Measurements from ENCODE around the gene CAB39L. TPM values are rescaled to one million over a fixed set of nuclear protein-coding genes. Genes with fewer than 3 reads are reported as not detected.

Gene CAB39L
- total and polyA plus RNA-seq, 4 donors: 1.8 to 5.1 (median 2.1) TPM

GRCh38 chr13:49279885-49280284, 164.0 kb downstream of the CAB39L start:
- no peak for DNase-seq (ENCODE audit: low spot score)
- no peaks in the 10 kb centered on the region for H3K27me3 ChIP-seq (ENCODE audit: control insufficient read depth in 4 of 4, insufficient read depth in 4 of 4, low read length in 3 of 4)
- peaks cover 0 to 6% (median 5%) of the 10 kb centered on the region in 4 donors for H3K4me1 ChIP-seq (ENCODE audit: control insufficient read depth in 4 of 4, insufficient read depth in 4 of 4, low read length in 3 of 4)
- TF ChIP-seq NR2F2 (IDR thresholded peaks at IDR 0.05): no peak
- TF ChIP-seq EGR1 (IDR thresholded peaks at IDR 0.05; ENCODE audit: low read depth in 2 of 2): no peak
- no peak for TF ChIP-seq REST (IDR thresholded peaks at IDR 0.05)
- TF ChIP-seq ATF3 (IDR thresholded peaks at IDR 0.05): no peak
- no peak for TF ChIP-seq HNF4G (IDR thresholded peaks at IDR 0.05)
- no peak for TF ChIP-seq JUND (IDR thresholded peaks at IDR 0.05)
- TF ChIP-seq YY1 (IDR thresholded peaks at IDR 0.05): no peak
- TF ChIP-seq RAD21 (IDR thresholded peaks at IDR 0.05): no peak
- no peak for TF ChIP-seq GABPA (IDR thresholded peaks at IDR 0.05 in 1 of 2, conservative IDR thresholded peaks at IDR 0.05 in 1 of 2)
- TF ChIP-seq FOXA2 (IDR thresholded peaks at IDR 0.05): no peak
- TF ChIP-seq ZBTB33 (IDR thresholded peaks at IDR 0.05): no peak
- TF ChIP-seq SP1 (IDR thresholded peaks at IDR 0.05): no peak
- no peak for TF ChIP-seq HNF4A (conservative IDR thresholded peaks at IDR 0.05)
- peaks cover 0 to 8% (median 3%) of the 10 kb centered on the region in 4 donors for H3K36me3 ChIP-seq (ENCODE audit: control insufficient read depth in 4 of 4, insufficient read depth in 3 of 4, low read depth in 1 of 4, low read length in 3 of 4)
- H3K27ac ChIP-seq (ENCODE audit: low read depth in 1 of 2, low read length in 2 of 2): no peak overlapping the region
- no peak overlapping the region for H3K9ac ChIP-seq (ENCODE audit: low read depth in 1 of 2, low read length in 2 of 2)
- no peak overlapping the region for H3K4me3 ChIP-seq (ENCODE audit: low read depth in 1 of 3, low read length in 3 of 3)
- H3K9me3 ChIP-seq (ENCODE audit: control insufficient read depth in 4 of 4, low read length in 3 of 4): no peaks in the 10 kb centered on the region

- Histone ChIP-seq H3K9ac (ENCODE audit: low read depth in 1 of 2, low read length in 2 of 2) (no peak overlapping the region), H3K4me3 (ENCODE audit: low read depth in 1 of 3, low read length in 3 of 3) (no peak overlapping the region), H3K27me3 (ENCODE audit: control insufficient read depth in 4 of 4, insufficient read depth in 4 of 4, low read length in 3 of 4) (no peaks in the 10 kb centered on the region), H3K36me3 (ENCODE audit: control insufficient read depth in 4 of 4, insufficient read depth in 3 of 4, low read depth in 1 of 4, low read length in 3 of 4) (peaks cover 0 to 8% (median 3%) of the 10 kb centered on the region in 4 donors), H3K9me3 (ENCODE audit: control insufficient read depth in 4 of 4, low read length in 3 of 4) (no peaks in the 10 kb centered on the region), H3K4me1 (ENCODE audit: control insufficient read depth in 4 of 4, insufficient read depth in 4 of 4, low read length in 3 of 4) (peaks cover 0 to 6% (median 5%) of the 10 kb centered on the region in 4 donors), H3K27ac (ENCODE audit: low read depth in 1 of 2, low read length in 2 of 2) (no peak overlapping the region)
- TF ChIP-seq HNF4G (IDR thresholded peaks at IDR 0.05): no peak
- TF ChIP-seq FOXA2 (IDR thresholded peaks at IDR 0.05): no peak
- no peak for TF ChIP-seq RAD21 (IDR thresholded peaks at IDR 0.05)
- 90% methylated on average over 5 of the region's 5 CpGs for WGBS
- no peak for DNase-seq (ENCODE audit: low spot score)
Measured at GRCh38 chr13:49279112-49279511, 164.8 kb downstream of the CAB39L start.

GRCh38 chr13:49278211-49278610, 165.7 kb downstream of the CAB39L start:
- no peak for DNase-seq (ENCODE audit: low spot score)
- Histone ChIP-seq H3K27ac (ENCODE audit: low read depth in 1 of 2, low read length in 2 of 2) (no peak overlapping the region), H3K27me3 (ENCODE audit: control insufficient read depth in 4 of 4, insufficient read depth in 4 of 4, low read length in 3 of 4) (no peaks in the 10 kb centered on the region), H3K9ac (ENCODE audit: low read depth in 1 of 2, low read length in 2 of 2) (no peak overlapping the region), H3K4me1 (ENCODE audit: control insufficient read depth in 4 of 4, insufficient read depth in 4 of 4, low read length in 3 of 4) (peaks cover 0 to 6% (median 5%) of the 10 kb centered on the region in 4 donors), H3K4me3 (ENCODE audit: low read depth in 1 of 3, low read length in 3 of 3) (no peak overlapping the region), H3K9me3 (ENCODE audit: control insufficient read depth in 4 of 4, low read length in 3 of 4) (no peaks in the 10 kb centered on the region), H3K36me3 (ENCODE audit: control insufficient read depth in 4 of 4, insufficient read depth in 3 of 4, low read depth in 1 of 4, low read length in 3 of 4) (peaks cover 0 to 8% (median 3%) of the 10 kb centered on the region in 4 donors)
- 90% methylated on average over 2 of the region's 2 CpGs for WGBS
- no peak for TF ChIP-seq FOXA1 (IDR thresholded peaks at IDR 0.05)
- no peak for TF ChIP-seq JUND (IDR thresholded peaks at IDR 0.05)
- TF ChIP-seq EGR1 (IDR thresholded peaks at IDR 0.05; ENCODE audit: low read depth in 2 of 2): no peak
- TF ChIP-seq REST (IDR thresholded peaks at IDR 0.05): no peak
- no peak for TF ChIP-seq YY1 (IDR thresholded peaks at IDR 0.05)
- no peak for TF ChIP-seq HNF4A (conservative IDR thresholded peaks at IDR 0.05)
- TF ChIP-seq NR2F2 (IDR thresholded peaks at IDR 0.05): no peak
- no peak for TF ChIP-seq MAX (IDR thresholded peaks at IDR 0.05)
- TF ChIP-seq GABPA (IDR thresholded peaks at IDR 0.05 in 1 of 2, conservative IDR thresholded peaks at IDR 0.05 in 1 of 2): no peak
- TF ChIP-seq TAF1 (conservative IDR thresholded peaks at IDR 0.05): no peak

Measured in liver (tissue), 9 donors.